Activated CD4-positive, alpha-beta T cell treated with anti-CD3 and anti-CD28 coated beads for 1 hour (primary cell): ENCODE data around the gene OR2G6.
A peak's percentile ranks its signal among the peaks of the same experiment; 100 is the strongest.
"Not testable (repeated sequence)": the region's sequence is repeated elsewhere in the genome, so short reads cannot be mapped to it uniquely, and the experiment has no call there.

Source experiments
- DNase-seq: peaks from one replicate; pipeline ENCODE4 v3.0.0-alpha.2; 2020

OR2G6 gene

DNA sequence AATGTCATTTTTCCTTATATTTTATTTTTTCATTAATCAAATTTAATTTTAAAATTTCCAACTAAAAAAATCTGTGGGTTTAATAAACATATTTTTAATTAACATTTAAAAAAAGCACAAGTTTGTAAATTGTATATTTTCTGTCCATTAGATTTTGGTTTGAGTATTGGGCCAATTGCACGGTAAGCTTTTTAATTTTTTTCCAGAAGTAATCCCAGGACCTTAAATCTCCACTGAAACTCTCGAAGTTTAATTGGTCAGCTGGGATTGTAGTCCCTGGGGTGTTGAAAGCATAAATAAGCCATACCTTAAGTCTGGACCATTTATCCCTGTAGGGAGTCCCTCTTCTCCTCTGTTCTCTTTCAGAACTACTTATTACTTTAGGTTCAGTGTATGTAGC lies at the start of gene OR2G6:
Gene OR2G6, plus strand, starts transcription at position 301 of the 400 bp plus-strand sequence. CDS start 13,574 bp downstream, outside the sequence.
- not testable (repeated sequence) for DNase-seq

DNA sequence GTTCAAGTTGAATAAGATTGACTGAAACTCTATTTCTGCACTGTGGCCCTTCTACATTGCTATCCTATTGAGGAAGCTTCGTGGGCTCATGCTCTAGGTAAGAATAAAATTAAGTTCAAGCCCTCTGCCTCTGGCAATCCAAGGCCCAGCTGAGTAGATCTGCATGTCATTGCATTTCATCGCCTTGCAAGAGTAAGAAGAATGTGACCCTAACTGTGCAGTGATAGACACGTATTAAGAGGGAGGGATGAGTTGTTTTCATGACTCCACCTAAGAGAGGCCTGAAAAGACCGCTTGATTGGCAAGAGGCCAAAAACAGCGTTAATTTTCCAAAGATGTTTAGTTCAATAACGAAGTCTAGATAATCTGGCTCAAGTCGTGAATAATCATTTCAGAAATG lies 48.8 kb upstream of the OR2G6 start:
- not testable (repeated sequence) for DNase-seq

DNA sequence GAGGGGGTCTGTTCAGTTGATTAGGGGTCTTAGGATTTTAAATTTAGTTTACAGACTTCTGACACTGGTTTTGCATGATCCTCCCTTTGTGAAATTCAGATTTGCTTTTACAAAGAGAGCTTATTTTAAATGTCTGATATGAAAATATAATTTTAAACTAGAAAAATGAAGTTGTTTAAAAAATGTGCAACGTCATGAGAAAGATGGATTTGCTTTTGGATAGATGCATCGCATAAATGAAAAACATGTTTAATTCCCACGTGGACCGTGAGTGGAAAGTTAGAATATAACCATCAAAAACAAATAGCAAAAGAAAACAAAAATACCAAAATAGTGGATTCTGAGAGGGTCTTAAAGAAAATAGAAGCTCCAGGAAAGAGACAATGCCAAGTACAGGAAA lies 36.7 kb upstream of the OR2G6 start:
- DNase-seq, result no peak

DNA sequence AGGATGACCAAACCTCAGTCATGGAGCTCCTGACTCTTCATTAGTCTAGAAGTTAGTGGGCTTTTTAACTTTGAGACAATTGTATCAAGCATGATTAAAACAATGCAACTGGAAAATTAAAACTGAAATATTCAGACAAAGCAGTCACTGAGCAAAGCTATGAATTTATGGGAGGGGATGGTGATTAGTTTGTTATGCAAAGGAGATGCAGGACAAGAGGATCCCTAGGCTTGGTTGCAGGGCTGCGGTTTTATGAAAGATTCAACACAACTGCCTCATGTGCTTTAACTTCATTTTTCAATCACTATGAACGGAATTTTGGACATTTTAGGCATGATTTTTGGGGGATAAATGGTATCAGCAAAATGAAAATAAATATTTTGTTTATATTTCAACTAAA lies 35.8 kb upstream of the OR2G6 start:
- not testable (repeated sequence) for DNase-seq

DNA sequence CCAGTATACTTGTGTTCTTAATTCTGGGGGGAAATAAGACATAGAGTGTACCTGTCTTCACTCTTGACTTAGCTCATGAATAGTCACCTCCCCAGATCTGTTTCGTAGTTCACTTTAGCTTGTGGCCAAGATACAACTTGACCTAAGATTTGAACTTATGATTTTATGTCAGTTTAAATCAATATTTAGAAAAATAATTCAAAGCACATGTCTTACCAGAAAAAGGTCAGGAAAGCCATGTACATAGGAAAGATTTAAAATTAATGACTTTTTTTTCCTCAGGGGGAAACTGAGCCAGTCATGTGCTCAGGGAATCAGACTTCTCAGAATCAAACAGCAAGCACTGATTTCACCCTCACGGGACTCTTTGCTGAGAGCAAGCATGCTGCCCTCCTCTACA lies 34.8 kb upstream of the OR2G6 start, which contains the start of gene OR2T3:
Gene OR2T3, plus strand, starts transcription at position 301 of the 400 bp plus-strand sequence. Its CDS starts 0 bp downstream, at position 301.
- DNase-seq, result not testable (repeated sequence)

DNA sequence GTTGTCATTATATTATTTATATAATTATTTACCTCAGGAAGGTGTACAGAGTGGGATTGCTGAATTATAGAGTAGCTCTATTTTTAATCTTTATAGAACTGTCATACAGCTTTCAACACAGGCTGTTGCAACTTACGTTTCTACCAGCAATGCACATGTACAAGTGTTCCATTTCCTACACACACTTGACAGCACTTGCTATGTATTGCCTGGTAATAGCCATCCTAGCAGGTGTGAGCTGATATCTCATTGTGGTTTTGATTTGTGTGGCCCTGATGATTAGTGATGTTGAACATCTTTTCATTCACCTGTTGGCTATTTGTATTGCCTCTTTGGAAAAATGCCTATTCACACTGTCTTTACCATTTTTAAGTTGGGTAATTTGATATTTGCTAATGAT lies 32.2 kb upstream of the OR2G6 start:
- DNase-seq, result not testable (repeated sequence)

DNA sequence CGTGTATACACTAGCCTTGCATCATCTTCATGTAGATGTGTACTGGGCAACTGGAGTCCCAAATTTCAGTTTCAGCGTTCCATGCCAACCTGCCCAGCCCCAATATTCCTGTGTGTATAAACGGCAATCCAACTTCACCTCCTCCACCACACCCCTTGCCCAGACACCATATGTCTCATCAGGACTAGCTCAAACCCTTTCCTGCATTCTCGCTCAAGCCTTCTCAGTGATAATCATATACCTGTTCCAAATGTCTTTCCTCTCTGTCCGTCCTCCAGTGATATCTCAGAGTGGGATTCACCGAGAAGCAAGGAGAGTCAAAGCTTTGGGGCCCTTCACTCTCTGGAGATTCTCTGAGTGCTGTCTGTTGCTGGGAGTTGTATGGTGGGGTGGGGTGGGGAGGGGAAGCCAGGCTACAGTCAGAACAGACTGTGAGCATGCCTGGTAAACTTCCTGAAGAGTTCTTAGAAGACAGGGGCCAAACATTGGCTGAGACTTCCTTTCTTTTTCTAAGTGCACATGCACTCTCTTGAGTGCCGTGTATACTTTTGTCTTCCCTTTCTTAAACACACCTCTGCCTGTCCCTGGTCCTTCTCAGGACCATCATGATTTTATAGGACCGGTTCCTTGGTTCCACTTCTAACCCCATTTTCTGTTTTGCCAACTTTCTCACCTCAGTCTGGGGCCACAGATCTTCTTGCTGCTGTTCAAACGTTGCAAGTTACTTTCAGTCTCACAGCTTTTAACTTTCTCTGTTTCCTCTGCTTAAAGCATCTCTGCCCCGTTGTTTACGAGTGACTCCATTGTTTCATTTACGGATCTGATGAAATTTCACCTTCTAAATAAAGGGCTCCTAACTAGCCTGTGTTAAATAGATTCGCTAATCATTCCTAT lies 25.9 kb upstream of the OR2G6 start:
- DNase-seq, result peak; percentile 9

DNA sequence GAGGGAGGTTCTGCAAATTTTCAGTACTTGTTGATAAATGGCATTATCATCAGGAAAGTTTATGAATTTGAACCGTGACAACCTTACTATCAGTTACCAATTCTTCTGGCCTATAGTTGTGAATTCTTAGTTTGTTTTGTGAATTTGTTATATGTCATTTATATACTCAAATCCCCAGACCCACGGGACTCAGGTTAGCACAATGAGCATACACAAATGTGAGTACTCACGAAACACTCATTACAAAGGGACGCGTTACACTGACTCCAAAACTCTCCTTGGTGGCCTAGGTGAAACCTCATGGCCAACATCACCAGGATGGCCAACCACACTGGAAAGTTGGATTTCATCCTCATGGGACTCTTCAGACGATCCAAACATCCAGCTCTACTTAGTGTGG lies 19.6 kb upstream of the OR2G6 start, which contains the start of gene OR2T5:
Gene OR2T5, plus strand, starts transcription at position 301 of the 400 bp plus-strand sequence. Its CDS starts 0 bp downstream, at position 301.
- DNase-seq, result not testable (repeated sequence)

DNA sequence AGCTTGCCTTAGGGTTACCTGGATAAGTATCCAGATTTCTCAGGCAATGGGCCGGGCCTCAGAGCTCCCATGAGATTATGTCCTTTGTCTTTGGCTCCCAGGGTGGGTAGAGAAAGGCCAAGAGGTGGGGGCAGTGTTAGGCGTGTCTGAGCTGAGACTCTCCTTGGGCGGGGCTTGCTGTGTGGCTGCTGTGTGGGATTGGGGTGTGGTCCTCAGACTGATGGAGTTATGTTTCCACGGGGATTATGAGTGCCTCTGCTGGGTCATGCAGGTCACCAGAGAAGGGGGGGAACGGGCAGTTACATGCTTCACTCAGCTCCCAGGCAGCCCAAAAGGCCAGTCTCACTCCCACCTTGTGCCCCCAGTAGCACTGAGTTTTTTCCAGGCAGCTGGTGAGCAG lies 11.2 kb upstream of the OR2G6 start:
- not testable (repeated sequence) for DNase-seq

DNA sequence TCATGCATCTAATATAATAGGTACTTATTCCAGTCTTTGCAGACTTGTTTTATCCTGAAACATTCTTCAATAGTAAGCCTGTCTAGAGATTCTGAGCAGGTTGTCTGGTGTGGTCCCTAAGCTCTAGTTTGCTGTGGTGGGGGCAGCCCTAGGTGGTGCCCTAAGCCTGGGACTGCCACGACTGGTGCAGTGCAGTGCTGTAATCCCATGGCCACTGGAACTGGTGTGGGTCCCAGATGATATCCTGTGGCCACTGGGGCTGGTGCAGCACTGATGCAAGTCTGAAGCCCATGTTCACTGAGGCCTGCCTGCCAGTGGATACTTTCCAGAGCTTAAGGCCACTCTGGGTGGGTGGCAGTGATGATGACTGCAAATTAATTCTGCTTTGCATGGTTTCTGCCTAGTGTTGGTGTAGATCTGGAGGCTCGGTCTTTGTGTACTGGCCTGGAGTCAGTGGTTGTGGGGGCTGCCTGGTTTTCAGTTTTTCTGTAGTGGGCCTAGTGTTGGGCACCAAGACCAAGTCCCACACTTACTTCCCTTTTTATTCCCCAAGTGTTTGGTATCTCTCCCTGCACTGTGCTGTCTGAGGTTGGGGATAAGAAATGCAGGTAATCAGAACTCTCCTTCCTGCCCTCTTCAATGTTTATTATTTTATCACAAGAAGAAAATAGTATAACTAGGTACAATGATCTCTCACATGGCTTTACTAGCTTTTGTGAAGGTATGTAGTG lies 7.4 kb upstream of the OR2G6 start:
- DNase-seq, result not testable (repeated sequence)

DNA sequence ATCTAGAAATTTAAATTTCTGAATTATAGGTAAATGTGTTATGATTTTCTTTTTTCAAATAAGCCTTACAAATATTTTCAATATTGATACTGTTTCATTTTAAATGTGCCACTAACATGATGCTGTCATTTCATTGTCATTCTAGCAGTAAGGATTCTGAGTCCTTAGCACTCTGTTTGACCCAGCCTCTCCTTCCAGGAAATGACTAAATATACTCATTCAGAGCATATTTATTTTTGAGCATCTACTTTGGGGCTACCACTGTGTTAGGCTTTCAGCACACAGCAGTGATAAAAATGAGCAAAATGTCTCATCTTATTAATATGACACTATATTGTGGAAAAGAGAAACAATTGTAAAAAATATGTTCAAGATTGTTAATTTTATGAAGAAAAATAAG lies 2.3 kb downstream of the OR2G6 start:
- DNase-seq, result not testable (repeated sequence)

DNA sequence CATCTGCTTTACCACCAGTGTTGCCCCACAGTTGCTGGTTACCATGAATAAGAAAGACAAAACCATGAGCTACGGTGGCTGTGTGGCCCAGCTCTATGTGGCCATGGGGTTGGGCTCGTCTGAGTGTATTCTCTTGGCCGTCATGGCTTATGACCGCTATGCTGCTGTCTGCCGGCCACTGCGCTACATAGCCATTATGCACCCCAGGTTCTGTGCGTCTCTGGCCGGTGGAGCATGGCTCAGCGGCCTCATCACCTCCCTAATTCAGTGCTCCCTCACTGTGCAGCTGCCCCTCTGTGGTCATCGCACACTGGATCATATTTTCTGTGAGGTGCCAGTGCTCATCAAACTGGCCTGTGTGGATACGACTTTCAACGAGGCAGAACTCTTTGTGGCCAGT lies 14.0 kb downstream of the OR2G6 start:
- no peak for DNase-seq

DNA sequence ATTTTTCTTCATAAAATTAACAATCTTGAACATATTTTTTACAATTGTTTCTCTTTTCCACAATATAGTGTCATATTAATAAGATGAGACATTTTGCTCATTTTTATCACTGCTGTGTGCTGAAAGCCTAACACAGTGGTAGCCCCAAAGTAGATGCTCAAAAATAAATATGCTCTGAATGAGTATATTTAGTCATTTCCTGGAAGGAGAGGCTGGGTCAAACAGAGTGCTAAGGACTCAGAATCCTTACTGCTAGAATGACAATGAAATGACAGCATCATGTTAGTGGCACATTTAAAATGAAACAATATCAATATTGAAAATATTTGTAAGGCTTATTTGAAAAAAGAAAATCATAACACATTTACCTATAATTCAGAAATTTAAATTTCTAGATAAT lies 29.6 kb downstream of the OR2G6 start:
- DNase-seq, result not testable (repeated sequence)

DNA sequence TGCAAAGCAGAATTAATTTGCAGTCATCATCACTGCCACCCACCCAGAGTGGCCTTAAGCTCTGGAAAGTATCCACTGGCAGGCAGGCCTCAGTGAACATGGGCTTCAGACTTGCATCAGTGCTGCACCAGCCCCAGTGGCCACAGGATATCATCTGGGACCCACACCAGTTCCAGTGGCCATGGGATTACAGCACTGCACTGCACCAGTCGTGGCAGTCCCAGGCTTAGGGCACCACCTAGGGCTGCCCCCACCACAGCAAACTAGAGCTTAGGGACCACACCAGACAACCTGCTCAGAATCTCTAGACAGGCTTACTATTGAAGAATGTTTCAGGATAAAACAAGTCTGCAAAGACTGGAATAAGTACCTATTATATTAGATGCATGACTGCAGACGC lies 39.5 kb downstream of the OR2G6 start:
- DNase-seq, result not testable (repeated sequence)

DNA sequence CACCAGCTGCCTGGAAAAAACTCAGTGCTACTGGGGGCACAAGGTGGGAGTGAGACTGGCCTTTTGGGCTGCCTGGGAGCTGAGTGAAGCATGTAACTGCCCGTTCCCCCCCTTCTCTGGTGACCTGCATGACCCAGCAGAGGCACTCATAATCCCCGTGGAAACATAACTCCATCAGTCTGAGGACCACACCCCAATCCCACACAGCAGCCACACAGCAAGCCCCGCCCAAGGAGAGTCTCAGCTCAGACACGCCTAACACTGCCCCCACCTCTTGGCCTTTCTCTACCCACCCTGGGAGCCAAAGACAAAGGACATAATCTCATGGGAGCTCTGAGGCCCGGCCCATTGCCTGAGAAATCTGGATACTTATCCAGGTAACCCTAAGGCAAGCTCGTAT lies 43.2 kb downstream of the OR2G6 start:
- DNase-seq, result not testable (repeated sequence)

DNA sequence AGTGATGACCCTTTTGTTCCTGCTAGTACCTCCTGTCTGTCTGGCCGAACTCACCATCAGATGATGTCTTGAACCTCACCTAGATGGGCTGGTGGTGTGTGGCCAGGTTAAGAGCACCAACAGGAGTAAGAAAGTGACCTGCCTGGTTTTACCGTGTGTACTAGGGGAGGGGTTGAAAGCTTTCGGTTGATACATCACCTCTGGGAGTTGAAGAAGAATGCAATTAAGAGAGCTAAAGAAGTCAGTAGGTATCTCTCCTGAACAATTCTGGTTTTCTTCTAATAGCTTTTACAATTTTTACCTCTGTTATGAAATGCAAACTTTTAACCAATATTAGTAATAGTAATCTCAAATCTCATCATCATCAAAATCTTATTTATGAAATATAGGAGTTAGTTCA lies 54.8 kb downstream of the OR2G6 start, which contains the start of gene OR2T29:
Gene OR2T29, minus strand, starts transcription at position 101 of the 400 bp plus-strand sequence. CDS start 3,281 bp downstream, outside the sequence.
- not testable (repeated sequence) for DNase-seq

DNA sequence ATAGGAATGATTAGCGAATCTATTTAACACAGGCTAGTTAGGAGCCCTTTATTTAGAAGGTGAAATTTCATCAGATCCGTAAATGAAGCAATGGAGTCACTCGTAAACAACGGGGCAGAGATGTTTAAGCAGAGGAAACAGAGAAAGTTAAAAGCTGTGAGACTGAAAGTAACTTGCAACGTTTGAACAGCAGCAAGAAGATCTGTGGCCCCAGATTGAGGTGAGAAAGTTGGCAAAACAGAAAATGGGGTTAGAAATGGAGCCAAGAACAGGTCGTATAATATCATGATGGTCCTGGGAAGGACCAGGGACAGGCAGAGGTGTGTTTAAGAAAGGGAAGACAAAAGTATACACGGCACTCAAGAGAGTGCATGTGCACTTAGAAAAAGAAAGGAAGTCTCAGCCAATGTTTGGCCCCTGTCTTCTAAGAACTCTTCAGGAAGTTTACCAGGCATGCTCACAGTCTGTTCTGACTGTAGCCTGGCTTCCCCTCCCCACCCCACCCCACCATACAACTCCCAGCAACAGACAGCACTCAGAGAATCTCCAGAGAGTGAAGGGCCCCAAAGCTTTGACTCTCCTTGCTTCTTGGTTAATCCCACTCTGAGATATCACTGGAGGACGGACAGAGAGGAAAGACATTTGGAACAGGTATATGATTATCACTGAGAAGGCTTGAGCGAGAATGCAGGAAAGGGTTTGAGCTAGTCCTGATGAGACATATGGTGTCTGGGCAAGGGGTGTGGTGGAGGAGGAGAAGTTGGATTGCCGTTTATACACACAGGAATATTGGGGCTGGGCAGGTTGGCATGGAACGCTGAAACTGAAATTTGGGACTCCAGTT lies 57.9 kb downstream of the OR2G6 start:
- DNase-seq, result not testable (repeated sequence)

DNA sequence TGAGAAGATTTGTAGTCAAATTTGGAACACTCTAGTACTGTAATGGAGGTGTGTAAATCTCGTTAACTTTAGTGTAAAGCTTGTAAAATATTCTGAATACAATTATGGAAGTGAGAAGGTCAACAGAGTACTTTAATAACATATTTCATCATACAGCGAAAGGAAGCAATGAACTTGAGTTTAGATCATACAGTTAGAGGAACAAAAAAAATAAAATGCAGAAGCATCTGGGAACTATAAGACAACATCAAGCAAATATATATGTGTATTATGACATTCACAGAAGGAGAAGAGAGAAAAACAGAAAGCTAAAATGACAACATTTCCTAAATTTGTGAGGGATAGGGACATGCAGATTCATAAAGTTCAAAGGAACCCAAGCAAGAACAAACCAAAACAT lies 61.2 kb downstream of the OR2G6 start:
- DNase-seq, result not testable (repeated sequence)

DNA sequence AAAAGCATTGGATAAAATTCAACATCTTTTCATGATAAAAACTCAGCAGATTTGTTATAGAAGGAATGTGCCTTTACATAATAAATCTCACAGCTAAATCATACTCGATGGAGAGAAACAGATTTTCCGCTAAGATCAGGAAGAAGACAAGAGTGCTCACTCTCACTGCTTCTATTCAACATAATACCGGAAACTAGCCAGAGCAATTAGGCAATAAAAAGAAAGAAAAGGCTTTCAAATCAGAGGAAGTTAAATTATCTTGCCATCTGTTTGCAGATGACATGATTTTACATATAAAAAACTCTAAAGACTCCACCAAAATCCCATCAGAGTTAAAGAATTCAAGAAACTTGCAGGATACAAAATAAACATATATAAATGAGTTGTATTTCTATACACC lies 62.9 kb downstream of the OR2G6 start:
- DNase-seq, result not testable (repeated sequence)

DNA sequence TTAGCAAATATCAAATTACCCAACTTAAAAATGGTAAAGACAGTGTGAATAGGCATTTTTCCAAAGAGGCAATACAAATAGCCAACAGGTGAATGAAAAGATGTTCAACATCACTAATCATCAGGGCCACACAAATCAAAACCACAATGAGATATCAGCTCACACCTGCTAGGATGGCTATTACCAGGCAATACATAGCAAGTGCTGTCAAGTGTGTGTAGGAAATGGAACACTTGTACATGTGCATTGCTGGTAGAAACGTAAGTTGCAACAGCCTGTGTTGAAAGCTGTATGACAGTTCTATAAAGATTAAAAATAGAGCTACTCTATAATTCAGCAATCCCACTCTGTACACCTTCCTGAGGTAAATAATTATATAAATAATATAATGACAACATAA lies 64.2 kb downstream of the OR2G6 start:
- DNase-seq, result not testable (repeated sequence)

DNA sequence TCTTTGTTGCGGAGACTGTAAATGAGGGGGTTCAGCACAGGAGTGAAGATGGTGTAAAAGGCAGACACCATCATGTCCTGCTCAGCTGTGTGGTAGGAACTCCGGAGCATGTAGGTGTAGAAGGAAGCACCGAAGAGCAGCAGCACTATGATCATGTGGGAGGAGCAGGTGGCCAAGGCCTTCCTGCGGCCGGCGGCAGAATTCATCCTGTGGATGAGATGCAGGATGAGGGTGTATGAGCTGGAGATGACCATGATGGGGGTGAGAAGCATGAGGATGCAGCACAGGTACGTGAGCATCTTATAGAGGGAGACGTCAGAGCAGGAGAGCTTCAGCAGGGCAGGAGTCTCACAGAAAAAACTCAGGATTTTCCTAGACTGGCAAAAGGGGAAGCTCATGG lies 66.0 kb downstream of the OR2G6 start:
- DNase-seq, result not testable (repeated sequence)

DNA sequence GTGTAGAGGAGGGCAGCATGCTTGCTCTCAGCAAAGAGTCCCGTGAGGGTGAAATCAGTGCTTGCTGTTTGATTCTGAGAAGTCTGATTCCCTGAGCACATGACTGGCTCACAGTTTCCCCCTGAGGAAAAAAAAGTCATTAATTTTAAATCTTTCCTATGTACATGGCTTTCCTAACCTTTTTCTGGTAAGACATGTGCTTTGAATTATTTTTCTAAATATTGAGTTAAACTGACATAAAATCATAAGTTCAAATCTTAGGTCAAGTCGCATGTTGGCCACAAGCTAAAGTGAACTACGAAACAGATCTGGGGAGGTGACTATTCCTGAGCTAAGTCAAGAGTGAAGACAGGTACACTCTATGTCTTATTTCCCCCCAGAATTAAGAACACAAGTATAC lies 66.8 kb downstream of the OR2G6 start, which contains the start of gene OR2T34:
Gene OR2T34, minus strand, starts transcription at position 101 of the 400 bp plus-strand sequence. Its CDS starts 0 bp downstream, at position 101.
- DNase-seq, result not testable (repeated sequence)
